Mucosa of gallbladder (tissue), 1 donor: ENCODE results near the gene EFNB1. TPM values are rescaled to one million over a fixed set of nuclear protein-coding genes. Genes with fewer than 3 reads are reported as not detected.
A peak's percentile ranks its signal among the peaks of the same experiment; 100 is the strongest.

Source experiments
- DNase-seq: peaks from one replicate; pipeline ENCODE4 v3.0.0-alpha.2; 2020; ENCODE audit warnings: low spot score
- total RNA-seq: library from RNA; stranded (reverse); gene quantifications from one replicate; pipeline ENCODE4 v1.2.1, GENCODE V29; 2021
- donor health status: DM: no; HTN: no; CAD: no.

Gene EFNB1
- total RNA-seq, 1 donor from 2014 or later, result 134 TPM

DNA sequence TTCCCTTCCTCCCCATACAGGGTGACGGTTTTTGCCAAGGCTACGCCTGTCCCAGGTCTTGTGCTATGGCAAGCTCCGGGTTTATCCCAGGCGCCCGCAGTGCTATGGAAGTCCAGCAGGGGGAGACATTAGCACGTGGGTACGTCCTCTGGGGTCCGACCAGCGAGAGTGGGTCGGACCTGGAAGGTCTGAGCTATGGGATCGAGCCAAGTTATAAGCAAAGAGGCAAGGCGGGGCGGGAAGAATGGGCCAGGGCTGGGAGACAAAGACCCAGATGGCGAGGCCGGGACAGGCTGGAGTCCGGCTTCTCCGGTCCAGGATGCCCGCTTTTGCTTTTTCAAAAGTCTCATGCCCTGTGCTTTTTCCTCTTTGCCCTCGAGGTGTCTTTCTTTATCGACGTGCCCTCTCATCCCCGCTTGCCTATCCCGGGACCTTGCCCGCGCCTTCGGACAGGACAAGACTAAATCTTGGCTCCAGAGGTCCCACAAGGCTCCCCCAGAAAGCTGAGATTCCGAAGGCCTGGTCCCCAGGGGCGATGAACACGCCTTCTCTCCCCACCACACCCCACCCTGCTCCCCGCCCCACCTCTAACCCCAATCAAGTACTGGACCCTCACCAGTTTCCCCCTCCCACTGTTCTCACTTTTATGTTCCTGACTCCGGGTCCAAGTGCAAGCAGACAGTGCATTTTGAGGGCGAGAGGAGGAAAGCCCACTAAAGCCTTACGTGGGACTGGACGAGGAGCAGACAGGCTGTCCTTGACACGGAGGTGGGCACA lies 785 bp upstream of the EFNB1 start:
- peak; percentile 86 for DNase-seq

DNA sequence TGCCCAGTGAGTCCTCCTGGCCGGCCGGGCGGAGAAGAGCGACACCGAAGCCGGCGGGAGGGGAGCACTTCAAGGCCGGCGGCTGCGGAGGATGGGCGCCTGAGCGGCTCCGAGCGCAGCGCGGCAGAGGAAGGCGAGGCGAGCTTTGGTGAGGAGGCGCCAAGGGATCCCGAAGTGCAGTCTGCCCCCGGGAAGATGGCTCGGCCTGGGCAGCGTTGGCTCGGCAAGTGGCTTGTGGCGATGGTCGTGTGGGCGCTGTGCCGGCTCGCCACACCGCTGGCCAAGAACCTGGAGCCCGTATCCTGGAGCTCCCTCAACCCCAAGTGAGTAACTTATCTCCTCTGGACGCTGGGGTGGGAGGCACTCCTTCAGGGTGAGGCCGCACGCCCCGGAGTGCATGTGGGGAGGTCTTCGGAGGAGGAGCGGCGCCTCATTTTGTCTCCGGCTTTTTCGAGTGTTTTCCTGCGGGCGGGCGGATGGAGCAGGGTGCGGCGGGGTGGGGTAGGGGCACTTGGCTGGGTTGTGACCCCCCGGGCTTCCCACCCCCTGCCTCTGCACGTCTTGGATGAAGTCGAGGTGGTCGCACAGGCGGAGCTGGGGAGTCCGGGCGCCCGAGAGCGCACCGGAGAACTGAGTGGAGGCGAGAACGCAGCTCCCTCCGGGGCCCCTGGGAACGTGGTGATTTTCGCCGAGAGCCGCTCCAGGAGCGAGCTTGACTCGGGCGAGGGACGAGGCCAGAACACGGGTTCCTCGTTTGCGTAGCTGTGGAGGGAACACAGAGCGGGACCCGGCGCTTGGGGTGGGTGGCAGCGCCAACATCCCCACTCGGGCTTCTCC lies 979 bp downstream of the EFNB1 start:
- DNase-seq, result peak; percentile 12

- DNase-seq, result peak; percentile 8
Observed at GRCh38 chrX:68830419-68831404, 1.9 kb downstream of the EFNB1 start.

GRCh38 chrX:68831405-68832100 lies 2.7 kb downstream of the EFNB1 start:
- peak; percentile 9 for DNase-seq

- peak; percentile 26 for DNase-seq
Observed at GRCh38 chrX:68832101-68832416, 3.2 kb downstream of the EFNB1 start.

DNA sequence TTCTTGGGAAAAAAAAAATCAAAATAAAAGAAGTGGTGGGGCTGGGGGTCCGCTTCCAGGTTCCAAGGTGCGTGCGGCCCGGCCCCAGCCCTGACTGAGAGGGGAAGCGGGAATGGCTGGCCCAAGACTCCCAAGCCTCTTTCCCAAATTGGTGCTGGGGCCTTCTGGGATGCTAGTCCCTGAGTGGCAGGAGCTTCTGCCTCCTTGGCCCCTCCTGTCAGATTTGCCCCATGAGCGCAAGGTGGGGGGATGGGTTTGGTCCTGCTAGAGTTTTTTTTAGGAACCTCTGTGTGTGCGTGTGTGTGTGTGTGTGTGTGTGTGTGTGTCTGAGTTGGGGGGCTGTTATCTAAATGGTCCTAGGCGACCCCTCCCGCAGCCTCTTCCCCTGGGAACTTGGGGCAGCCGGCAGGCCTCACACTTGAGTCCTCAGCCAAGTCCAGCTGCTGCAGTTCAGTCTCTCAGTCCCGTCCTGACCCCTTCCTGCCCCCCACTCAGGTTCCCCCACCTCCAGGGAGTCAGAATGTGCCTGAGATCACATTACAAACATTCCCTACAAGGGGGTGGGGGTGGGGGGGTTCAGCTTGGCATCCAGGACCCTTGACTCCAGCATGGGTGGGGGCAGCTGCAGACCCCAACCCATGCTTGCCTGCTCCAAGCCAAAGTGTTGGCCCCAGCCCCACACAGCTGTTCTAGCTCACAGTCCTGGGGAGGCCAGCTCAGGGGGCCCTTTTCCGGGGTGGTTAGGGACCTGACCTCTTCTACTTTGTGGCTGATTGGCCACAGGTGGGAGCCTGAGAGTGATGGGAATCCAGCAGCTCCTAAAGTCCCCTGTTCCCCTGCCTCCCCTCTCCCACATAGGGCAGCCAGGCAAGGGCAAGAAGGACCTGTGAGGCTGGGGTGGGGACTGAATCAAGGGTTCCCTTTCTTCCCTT lies 4.0 kb downstream of the EFNB1 start:
- DNase-seq, result peak; percentile 8

DNA sequence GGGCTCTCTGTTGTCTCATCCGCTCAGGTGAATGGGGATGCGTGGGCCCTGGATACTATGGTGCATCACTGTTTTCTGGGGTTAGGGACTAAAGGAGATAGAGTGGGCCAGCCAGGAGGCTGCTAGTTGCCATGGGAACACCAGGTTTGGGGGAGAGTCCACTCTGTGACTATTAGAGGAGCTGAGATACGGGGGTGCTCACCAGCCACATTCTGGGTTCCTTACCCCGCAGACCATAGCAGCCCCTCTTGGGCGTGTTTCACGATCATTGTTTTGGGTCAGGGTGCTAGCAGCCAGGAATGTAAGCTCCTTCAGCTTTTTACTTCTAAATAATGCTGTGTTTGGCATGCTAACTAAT lies 4.6 kb downstream of the EFNB1 start:
- DNase-seq, result no peak

- DNase-seq, result no peak
Observed at GRCh38 chrX:68833855-68834331, 5.1 kb downstream of the EFNB1 start.

- no peak for DNase-seq
Observed at GRCh38 chrX:68834371-68835103, 5.7 kb downstream of the EFNB1 start.

DNA sequence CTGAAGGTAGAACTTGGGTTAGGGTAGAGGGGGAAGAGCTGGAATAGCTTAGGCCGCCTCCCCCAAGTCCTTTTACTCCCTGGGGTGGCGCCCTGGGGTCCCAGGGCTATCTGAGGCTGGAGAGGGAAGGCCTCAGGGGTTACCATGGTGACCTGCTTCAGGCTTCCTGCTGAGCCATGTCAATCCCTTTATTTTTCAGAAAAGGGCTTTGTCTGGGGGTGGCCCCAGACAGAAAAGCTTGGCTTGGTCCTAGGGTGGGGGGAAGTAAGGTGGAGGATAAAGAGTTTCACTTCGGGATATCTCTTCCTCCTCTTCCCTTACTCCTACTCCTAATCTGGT lies 6.3 kb downstream of the EFNB1 start:
- no peak for DNase-seq

DNA sequence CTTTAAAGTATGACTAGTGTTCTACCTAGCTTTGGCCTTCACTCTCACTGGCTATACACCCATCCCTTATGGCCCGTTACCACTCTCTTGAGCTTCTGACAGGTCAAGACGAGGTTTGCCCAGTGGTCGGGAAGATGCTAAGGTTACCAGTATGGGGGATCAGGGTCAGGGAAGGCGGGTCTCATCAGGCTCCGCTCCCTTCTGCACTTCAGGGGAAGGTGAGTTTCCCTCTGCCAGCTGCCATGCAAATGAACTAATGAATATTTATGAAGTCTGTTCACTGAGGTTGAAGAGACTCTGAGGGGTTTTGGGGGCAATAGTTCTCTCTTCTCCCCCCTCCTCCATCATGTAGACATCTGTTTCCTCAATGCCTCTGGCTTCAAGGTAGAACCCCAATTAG lies 6.6 kb downstream of the EFNB1 start:
- no peak for DNase-seq

DNA sequence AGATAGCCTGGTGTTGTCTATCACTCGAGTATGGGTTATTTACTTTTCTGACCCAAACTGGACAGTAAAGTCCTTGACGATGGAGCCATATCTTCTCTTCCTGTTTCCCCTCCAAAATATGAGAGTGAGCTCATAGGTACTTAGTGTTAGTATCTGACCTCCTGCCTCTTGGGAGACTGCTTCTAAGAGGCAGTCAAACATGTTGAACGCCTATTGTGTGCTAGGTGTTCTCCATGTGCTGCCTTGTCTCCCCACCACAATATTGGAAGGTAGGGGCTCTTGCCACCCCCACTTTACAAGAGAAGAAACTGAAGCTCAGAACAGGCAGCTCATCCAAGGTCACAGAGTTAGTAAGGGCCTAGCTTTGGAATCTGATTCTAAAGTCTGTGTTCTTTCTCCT lies 8.3 kb downstream of the EFNB1 start:
- DNase-seq, result no peak

DNA sequence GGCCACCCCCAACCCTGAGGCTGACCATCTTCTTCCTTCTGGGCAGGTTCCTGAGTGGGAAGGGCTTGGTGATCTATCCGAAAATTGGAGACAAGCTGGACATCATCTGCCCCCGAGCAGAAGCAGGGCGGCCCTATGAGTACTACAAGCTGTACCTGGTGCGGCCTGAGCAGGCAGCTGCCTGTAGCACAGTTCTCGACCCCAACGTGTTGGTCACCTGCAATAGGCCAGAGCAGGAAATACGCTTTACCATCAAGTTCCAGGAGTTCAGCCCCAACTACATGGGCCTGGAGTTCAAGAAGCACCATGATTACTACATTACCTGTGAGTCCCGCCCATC lies 9.7 kb downstream of the EFNB1 start:
- no peak for DNase-seq

DNA sequence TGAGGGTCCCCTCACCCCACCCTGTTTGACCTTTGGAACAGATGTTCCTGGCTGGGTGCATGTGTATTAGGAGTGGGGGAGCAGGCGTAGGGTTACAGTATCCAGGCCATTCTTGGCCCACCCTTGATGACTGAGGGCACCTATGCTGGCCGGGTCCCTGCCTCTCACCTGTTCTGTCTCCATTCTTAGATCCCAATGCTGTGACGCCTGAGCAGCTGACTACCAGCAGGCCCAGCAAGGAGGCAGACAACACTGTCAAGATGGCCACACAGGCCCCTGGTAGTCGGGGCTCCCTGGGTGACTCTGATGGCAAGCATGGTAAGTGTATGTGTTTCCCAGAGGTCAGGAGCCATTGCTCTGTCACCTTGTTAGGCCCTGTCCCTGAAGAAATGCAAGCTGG lies 10.9 kb downstream of the EFNB1 start:
- DNase-seq, result no peak

DNA sequence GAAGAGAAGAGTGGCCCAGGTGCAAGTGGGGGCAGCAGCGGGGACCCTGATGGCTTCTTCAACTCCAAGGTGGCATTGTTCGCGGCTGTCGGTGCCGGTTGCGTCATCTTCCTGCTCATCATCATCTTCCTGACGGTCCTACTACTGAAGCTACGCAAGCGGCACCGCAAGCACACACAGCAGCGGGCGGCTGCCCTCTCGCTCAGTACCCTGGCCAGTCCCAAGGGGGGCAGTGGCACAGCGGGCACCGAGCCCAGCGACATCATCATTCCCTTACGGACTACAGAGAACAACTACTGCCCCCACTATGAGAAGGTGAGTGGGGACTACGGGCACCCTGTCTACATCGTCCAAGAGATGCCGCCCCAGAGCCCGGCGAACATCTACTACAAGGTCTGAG lies 11.4 kb downstream of the EFNB1 start:
- no peak for DNase-seq

- peak; percentile 73 for DNase-seq
Observed at GRCh38 chrX:68841251-68842049, 12.6 kb downstream of the EFNB1 start.

DNA sequence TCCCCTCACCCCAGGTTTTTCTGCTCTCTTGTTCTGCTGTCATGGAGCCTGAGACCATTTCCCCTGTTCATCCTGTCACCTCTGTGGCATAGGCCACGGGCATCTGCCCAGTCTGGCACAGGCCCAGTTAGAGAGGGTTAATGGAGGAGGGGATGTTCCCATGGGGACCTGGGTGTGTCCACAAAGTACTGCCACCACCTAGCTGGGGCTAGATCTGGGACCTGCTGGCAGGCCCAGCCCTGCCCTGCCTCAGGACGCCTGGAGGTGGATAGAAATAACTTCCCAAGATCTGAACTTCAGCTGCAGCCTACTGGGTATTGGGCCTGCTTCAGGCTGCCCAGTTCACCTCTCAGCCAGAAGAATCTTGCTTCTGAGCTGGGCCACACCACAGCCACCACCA lies 13.5 kb downstream of the EFNB1 start:
- DNase-seq, result no peak

DNA sequence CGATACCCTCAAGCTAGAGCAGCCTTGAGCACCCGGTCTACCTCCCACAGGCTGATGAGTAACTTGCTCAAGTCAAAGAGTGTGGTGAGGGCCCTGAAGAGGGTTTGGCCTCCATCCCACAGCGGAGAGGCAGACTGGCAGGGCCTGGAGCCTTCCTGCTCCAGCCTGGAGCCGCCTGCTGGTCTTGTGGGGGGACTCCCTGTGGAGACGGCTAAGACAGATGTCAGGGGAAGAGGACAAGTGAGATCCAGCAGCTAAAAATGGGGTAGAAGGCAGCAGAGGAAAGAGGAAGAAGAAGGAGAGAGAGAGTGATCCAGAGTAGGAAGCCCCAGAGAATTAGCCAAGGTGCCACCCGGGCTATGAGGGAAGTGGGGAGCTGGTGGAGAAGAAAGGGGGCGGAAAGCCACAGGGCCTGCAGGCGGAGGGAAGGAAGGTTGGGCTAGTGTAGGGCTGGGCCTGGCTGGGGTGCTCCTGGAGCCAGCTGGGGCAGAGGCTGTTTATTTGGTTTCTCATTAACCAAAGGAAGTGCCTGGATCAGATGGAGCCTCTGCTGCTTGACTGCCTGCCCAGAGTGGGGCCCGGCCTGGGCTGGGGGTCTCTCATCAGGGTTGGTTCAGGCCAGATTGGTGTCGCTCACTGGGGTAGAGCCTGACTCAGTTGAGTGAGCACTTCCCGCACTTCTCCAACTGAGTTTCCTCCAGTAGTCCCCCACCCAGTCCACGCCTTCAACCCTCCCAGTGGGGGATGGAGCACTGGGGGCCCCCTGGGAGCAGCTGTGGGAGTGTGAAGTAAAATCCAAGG lies 14.2 kb downstream of the EFNB1 start:
- DNase-seq, result peak; percentile 32
